ENCODE results near the gene AHNAK2.
"Not testable (repeated sequence)": the region's sequence is repeated elsewhere in the genome, so short reads cannot be mapped to it uniquely, and the experiment has no call there.

DNA sequence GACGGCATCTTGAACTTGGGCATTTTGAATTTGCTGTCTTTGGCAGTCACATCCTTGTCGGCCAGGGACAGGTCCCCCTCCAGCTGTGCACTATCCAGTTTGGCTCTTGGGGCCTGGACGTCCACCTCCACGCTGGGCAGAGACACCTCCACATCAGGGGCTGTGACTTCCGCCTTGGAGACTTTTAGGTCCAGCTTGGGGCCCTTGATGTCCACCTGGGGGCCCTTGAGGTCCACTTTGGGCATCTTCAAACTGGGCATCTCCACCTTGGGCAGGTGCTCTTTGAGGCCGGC lies 34.2 kb downstream of the AHNAK2 start:
- not testable (repeated sequence) for TF ChIP-seq GLIS3 (CRISPR knock-in tag; IDR thresholded peaks at IDR 0.05); TCF4 (CRISPR knock-in tag; IDR thresholded peaks at IDR 0.05; ENCODE audit: borderline replicate concordance); TOX (CRISPR knock-in tag; IDR thresholded peaks at IDR 0.05; ENCODE audit: borderline replicate concordance); CREB5 (CRISPR knock-in tag; IDR thresholded peaks at IDR 0.05; ENCODE audit: low read depth); ARNTL (CRISPR knock-in tag; IDR thresholded peaks at IDR 0.05; ENCODE audit: borderline replicate concordance, low read depth)
- TF ChIP-seq, protein P1, sequence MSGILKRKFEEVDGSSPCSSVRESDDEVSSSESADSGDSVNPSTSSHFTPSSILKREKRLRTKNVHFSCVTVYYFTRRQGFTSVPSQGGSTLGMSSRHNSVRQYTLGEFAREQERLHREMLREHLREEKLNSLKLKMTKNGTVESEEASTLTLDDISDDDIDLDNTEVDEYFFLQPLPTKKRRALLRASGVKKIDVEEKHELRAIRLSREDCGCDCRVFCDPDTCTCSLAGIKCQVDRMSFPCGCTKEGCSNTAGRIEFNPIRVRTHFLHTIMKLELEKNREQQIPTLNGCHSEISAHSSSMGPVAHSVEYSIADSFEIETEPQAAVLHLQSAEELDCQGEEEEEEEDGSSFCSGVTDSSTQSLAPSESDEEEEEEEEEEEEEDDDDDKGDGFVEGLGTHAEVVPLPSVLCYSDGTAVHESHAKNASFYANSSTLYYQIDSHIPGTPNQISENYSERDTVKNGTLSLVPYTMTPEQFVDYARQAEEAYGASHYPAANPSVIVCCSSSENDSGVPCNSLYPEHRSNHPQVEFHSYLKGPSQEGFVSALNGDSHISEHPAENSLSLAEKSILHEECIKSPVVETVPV (CRISPR knock-in tag; IDR thresholded peaks at IDR 0.05), result not testable (repeated sequence)

All from SK-N-SH treated with all-trans-retinoic acid at 6 μM for 48 hours (cell line).